ENCODE results near the gene ABLIM2. TPM values are rescaled to one million over a fixed set of nuclear protein-coding genes. Genes with fewer than 3 reads are reported as not detected.
"Not testable (repeated sequence)": the region's sequence is repeated elsewhere in the genome, so short reads cannot be mapped to it uniquely, and the experiment has no call there.

The ABLIM2 gene
- total and polyA plus RNA-seq, 4 donors = 12.2 to 60.4 (median 43.1) TPM

DNA sequence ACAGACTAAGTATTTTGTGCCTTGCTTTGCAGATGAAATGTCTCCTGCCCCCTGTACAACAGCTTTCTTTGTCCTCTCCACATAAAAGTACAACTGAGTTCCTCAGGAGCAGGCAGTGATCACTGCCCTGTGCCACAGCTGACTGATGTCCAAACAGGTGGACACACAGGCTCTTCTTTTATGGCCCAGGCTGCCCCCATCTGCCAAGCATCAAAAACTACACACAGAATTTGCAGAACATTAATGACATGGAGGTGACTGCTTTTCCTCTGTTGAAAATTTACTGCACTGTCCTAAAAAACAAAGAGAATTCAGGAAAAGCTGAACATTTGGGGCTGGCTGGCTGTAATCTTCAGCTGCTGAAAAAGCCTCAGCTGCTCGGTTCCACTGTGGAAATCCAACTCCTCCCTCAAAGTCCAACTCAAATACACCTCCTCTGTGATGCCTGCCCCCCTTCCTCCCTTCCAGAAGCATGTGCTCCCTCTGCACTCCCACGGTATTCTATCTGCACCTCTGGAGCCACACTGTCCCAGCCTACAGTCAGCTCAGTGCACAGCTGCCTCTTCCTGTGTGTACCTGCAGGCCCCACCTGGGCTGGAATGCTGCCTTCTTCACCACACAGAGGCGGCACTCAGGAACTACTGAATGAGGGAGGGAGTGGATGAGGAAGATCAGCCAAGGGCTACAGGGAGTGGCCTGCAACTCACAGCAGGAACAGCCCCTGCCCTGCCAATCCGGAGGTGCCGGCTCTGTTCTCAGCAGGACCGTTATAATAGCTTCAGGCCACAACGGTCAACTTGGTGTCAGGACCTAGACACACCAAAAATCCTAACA lies 229.3 kb downstream of the ABLIM2 start:
- Histone ChIP-seq H3K27me3 (ENCODE audit: control insufficient read depth, insufficient read depth, low read length) (no peaks in the 10 kb centered on the region), H3K4me3 (ENCODE audit: low read depth, low read length) (no peak overlapping the region), H3K27ac (ENCODE audit: low read depth, low read length) (peak overlapping the region; percentile 75), H3K36me3 (ENCODE audit: control insufficient read depth, insufficient read depth, low read length) (peaks cover 4% of the 10 kb centered on the region), H3K9me3 (ENCODE audit: control insufficient read depth, insufficient read depth, low read length) (no peaks in the 10 kb centered on the region), H3K4me1 (ENCODE audit: control insufficient read depth, insufficient read depth, low read length) (peaks cover 24% of the 10 kb centered on the region)
- 28% methylated on average over 6 of the region's 7 CpGs for WGBS (ENCODE audit: insufficient coverage)
- peak in 2 of 6 donors; percentile 60 to 67 for DNase-seq (ENCODE audit: low read depth in 4 of 6, low spot score in 6 of 6)

- peaks cover 24% of the 10 kb centered on the region for H3K4me1 ChIP-seq (ENCODE audit: control insufficient read depth, insufficient read depth, low read length)
- H3K36me3 ChIP-seq (ENCODE audit: control insufficient read depth, insufficient read depth, low read length) = peaks cover 2% of the 10 kb centered on the region
- no peaks in the 10 kb centered on the region for H3K27me3 ChIP-seq (ENCODE audit: control insufficient read depth, insufficient read depth, low read length)
- 75% methylated on average over 6 of the region's 7 CpGs for WGBS (ENCODE audit: insufficient coverage)
- peak overlapping the region; percentile 75 for H3K27ac ChIP-seq (ENCODE audit: low read depth, low read length)
- H3K4me3 ChIP-seq (ENCODE audit: low read depth, low read length) = no peak overlapping the region
- H3K9me3 ChIP-seq (ENCODE audit: control insufficient read depth, insufficient read depth, low read length) = no peaks in the 10 kb centered on the region
- no peak for DNase-seq (ENCODE audit: low read depth in 4 of 6, low spot score in 6 of 6)
Observed at GRCh38 chr4:7928711-7929110, 229.9 kb downstream of the ABLIM2 start.

DNA sequence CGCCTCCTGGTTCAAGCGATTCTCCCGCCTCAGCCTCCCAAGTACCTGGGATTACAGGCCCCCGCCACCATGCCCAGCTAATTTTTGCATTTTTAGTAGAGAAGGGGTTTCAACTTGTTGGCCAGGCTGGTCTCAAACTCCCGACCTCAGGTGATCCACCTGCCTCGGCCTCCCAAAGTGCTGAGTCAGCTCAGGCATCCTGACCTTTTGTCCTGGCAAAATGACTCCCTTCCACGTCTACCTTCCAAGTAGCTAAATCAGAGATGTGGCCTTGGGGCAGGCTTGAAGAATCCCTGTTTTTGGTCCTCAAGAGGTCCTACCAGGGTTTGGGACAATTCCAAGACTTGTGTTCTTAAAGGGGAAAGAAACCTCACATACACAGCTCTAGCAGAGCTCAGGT lies 231.8 kb downstream of the ABLIM2 start:
- DNase-seq (ENCODE audit: low read depth in 4 of 6, low spot score in 6 of 6) = no peak
- no peak overlapping the region for H3K4me3 ChIP-seq (ENCODE audit: low read depth, low read length)
- H3K9me3 ChIP-seq (ENCODE audit: control insufficient read depth, insufficient read depth, low read length) = no peaks in the 10 kb centered on the region
- WGBS (ENCODE audit: insufficient coverage) = 100% methylated on average over 1 of the region's 7 CpGs
- no peaks in the 10 kb centered on the region for H3K27me3 ChIP-seq (ENCODE audit: control insufficient read depth, insufficient read depth, low read length)
- H3K4me1 ChIP-seq (ENCODE audit: control insufficient read depth, insufficient read depth, low read length) = peaks cover 24% of the 10 kb centered on the region
- H3K27ac ChIP-seq (ENCODE audit: low read depth, low read length) = no peak overlapping the region
- no peaks in the 10 kb centered on the region for H3K36me3 ChIP-seq (ENCODE audit: control insufficient read depth, insufficient read depth, low read length)

DNA sequence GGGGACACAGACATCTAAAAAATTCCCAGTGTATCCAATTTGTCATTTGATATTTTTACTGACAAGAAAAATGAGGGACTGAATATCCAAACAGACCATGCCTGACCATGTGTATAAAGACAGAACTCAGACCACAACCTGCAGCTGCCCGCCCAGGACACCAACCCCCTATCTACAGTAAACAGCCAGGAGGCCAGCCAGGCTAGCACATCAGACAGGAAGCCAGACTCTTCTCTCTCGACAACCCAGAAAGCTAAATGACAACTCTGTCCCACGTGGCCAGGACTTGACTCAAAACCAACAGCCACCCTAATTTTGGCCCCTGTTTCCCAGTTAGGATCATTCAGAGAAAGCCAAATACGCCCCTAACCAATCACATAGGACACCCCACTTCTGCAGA lies 234.0 kb downstream of the ABLIM2 start:
- no peaks in the 10 kb centered on the region for H3K36me3 ChIP-seq (ENCODE audit: control insufficient read depth, insufficient read depth, low read length)
- H3K4me3 ChIP-seq (ENCODE audit: low read depth, low read length) = no peak overlapping the region
- H3K27ac ChIP-seq (ENCODE audit: low read depth, low read length) = no peak overlapping the region
- DNase-seq (ENCODE audit: low read depth in 4 of 6, low spot score in 6 of 6) = peak in 1 of 6 donors; percentile 51
- no peaks in the 10 kb centered on the region for H3K9me3 ChIP-seq (ENCODE audit: control insufficient read depth, insufficient read depth, low read length)
- WGBS (ENCODE audit: insufficient coverage) = 55% methylated on average over 4 of the region's 4 CpGs
- H3K4me1 ChIP-seq (ENCODE audit: control insufficient read depth, insufficient read depth, low read length) = peaks cover 16% of the 10 kb centered on the region
- H3K27me3 ChIP-seq (ENCODE audit: control insufficient read depth, insufficient read depth, low read length) = no peaks in the 10 kb centered on the region

DNA sequence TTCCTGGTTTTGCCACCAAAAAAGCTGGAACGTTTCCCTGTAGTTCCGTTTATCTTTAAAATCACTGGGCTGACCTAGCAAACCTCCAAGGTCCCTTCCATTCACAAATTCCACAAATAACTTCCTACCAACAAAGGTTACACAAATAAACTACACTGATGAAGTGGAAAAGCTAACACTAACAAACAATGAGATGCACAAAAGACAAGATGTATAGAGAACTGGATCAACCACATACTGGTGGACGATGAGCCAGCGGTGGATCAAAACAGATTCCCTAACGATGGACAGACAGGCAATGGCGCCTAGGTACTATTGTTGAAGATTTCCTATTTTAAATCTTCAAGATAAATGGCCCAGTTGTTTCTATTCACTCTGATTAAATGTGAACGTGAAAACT lies 234.4 kb downstream of the ABLIM2 start:
- Histone ChIP-seq H3K4me1 (ENCODE audit: control insufficient read depth, insufficient read depth, low read length) (peaks cover 12% of the 10 kb centered on the region), H3K9me3 (ENCODE audit: control insufficient read depth, insufficient read depth, low read length) (no peaks in the 10 kb centered on the region), H3K36me3 (ENCODE audit: control insufficient read depth, insufficient read depth, low read length) (no peaks in the 10 kb centered on the region), H3K4me3 (ENCODE audit: low read depth, low read length) (no peak overlapping the region), H3K27me3 (ENCODE audit: control insufficient read depth, insufficient read depth, low read length) (no peaks in the 10 kb centered on the region), H3K27ac (ENCODE audit: low read depth, low read length) (no peak overlapping the region)
- DNase-seq (ENCODE audit: low read depth in 4 of 6, low spot score in 6 of 6) = no peak
- WGBS (ENCODE audit: insufficient coverage) = 33% methylated on average over 2 of the region's 7 CpGs

DNA sequence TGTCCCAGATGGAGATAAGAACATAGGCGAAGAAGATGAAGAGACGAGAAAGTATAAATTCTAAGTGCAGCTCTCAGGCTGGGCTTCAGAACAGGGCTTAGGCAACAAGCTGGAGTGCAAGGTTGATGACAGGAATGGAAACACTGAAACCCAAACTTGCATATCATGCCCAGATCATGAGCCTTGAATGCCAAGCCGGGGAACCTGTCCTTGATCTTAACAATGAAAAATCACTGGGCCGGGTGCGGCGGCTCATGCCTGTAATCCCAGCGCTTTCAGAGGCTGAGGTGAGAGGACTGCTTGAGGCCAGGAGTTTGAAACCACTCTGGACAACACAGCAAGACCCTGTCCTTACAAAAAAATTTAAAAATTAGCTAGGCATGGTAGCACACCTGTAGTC lies 236.1 kb downstream of the ABLIM2 start:
- H3K27ac ChIP-seq (ENCODE audit: low read depth, low read length) = no peak overlapping the region

GRCh38 chr4:7918981-7919380 lies 239.6 kb downstream of the ABLIM2 start:
- Histone ChIP-seq H3K36me3 (ENCODE audit: control insufficient read depth, insufficient read depth, low read length) (peaks cover 6% of the 10 kb centered on the region), H3K4me3 (ENCODE audit: low read depth, low read length) (no peak overlapping the region), H3K4me1 (ENCODE audit: control insufficient read depth, insufficient read depth, low read length) (peaks cover 4% of the 10 kb centered on the region), H3K27me3 (ENCODE audit: control insufficient read depth, insufficient read depth, low read length) (no peaks in the 10 kb centered on the region), H3K9me3 (ENCODE audit: control insufficient read depth, insufficient read depth, low read length) (no peaks in the 10 kb centered on the region), H3K27ac (ENCODE audit: low read depth, low read length) (no peak overlapping the region)
- DNase-seq (ENCODE audit: low read depth in 4 of 6, low spot score in 6 of 6) = no peak
- 63% methylated on average over 9 of the region's 12 CpGs for WGBS (ENCODE audit: insufficient coverage)

More for the DNA sequence above, 236.1 kb downstream of the ABLIM2 start:
- peaks cover 5% of the 10 kb centered on the region for H3K4me1 ChIP-seq (ENCODE audit: control insufficient read depth, insufficient read depth, low read length)
- WGBS (ENCODE audit: insufficient coverage) = 100% methylated on average over 2 of the region's 7 CpGs
- H3K27me3 ChIP-seq (ENCODE audit: control insufficient read depth, insufficient read depth, low read length) = no peaks in the 10 kb centered on the region
- DNase-seq (ENCODE audit: low read depth in 4 of 6, low spot score in 6 of 6) = no peak
- H3K36me3 ChIP-seq (ENCODE audit: control insufficient read depth, insufficient read depth, low read length) = peaks cover 6% of the 10 kb centered on the region
- no peak overlapping the region for H3K4me3 ChIP-seq (ENCODE audit: low read depth, low read length)
- no peaks in the 10 kb centered on the region for H3K9me3 ChIP-seq (ENCODE audit: control insufficient read depth, insufficient read depth, low read length)

- H3K27ac ChIP-seq (ENCODE audit: low read depth, low read length); H3K36me3 ChIP-seq (ENCODE audit: control insufficient read depth, insufficient read depth, low read length); H3K4me3 ChIP-seq (ENCODE audit: low read depth, low read length); H3K4me1 ChIP-seq (ENCODE audit: control insufficient read depth, insufficient read depth, low read length); H3K27me3 ChIP-seq (ENCODE audit: control insufficient read depth, insufficient read depth, low read length); H3K9me3 ChIP-seq (ENCODE audit: control insufficient read depth, insufficient read depth, low read length); DNase-seq (ENCODE audit: low read depth in 4 of 6, low spot score in 6 of 6): not testable (repeated sequence)
- 91% methylated on average over 12 of the region's 18 CpGs for WGBS (ENCODE audit: insufficient coverage)
Observed at GRCh38 chr4:7918187-7918586, 240.4 kb downstream of the ABLIM2 start.

- H3K36me3 ChIP-seq (ENCODE audit: control insufficient read depth, insufficient read depth, low read length) = peaks cover 6% of the 10 kb centered on the region
- no peak overlapping the region for H3K27ac ChIP-seq (ENCODE audit: low read depth, low read length)
- no peak for DNase-seq (ENCODE audit: low read depth in 4 of 6, low spot score in 6 of 6)
- peaks cover 4% of the 10 kb centered on the region for H3K4me1 ChIP-seq (ENCODE audit: control insufficient read depth, insufficient read depth, low read length)
- 80% methylated on average over 6 of the region's 6 CpGs for WGBS (ENCODE audit: insufficient coverage)
- H3K27me3 ChIP-seq (ENCODE audit: control insufficient read depth, insufficient read depth, low read length) = no peaks in the 10 kb centered on the region
- no peak overlapping the region for H3K4me3 ChIP-seq (ENCODE audit: low read depth, low read length)
- H3K9me3 ChIP-seq (ENCODE audit: control insufficient read depth, insufficient read depth, low read length) = no peaks in the 10 kb centered on the region
Observed at GRCh38 chr4:7917669-7918068, 240.9 kb downstream of the ABLIM2 start.

GRCh38 chr4:7915875-7916242 lies 242.8 kb downstream of the ABLIM2 start:
- no peak for DNase-seq (ENCODE audit: low read depth in 4 of 6, low spot score in 6 of 6)
- Histone ChIP-seq H3K9me3 (ENCODE audit: control insufficient read depth, insufficient read depth, low read length) (no peaks in the 10 kb centered on the region), H3K4me3 (ENCODE audit: low read depth, low read length) (no peak overlapping the region), H3K36me3 (ENCODE audit: control insufficient read depth, insufficient read depth, low read length) (peaks cover 6% of the 10 kb centered on the region), H3K27me3 (ENCODE audit: control insufficient read depth, insufficient read depth, low read length) (no peaks in the 10 kb centered on the region), H3K27ac (ENCODE audit: low read depth, low read length) (no peak overlapping the region), H3K4me1 (ENCODE audit: control insufficient read depth, insufficient read depth, low read length) (peaks cover 11% of the 10 kb centered on the region)
- WGBS (ENCODE audit: insufficient coverage) = 80% methylated on average over 3 of the region's 6 CpGs

Data from spinal cord (tissue), 10 donors.